C4-2B (cell line): Measurements from ENCODE around the gene NAPSA.

ENCODE experiments used
- CTCF ChIP-seq: fragments of 450-650 bp; conservative IDR thresholded peaks from 2 replicates; pipeline ENCODE4 v1.5.1; 2017; ENCODE audit warnings: mild to moderate bottlenecking
- ZFX ChIP-seq: fragments of 450-650 bp; IDR thresholded peaks from 2 replicates; pipeline ENCODE4 v1.6.1; 2017

- TF ChIP-seq CTCF (no peak), ZFX (no peak)
These were observed 33.0 kb downstream of the NAPSA start for GRCh38 chr19:50332244-50333038.
